ENCODE results near the gene MRPL11. TPM values are rescaled to one million over a fixed set of nuclear protein-coding genes. Genes with fewer than 3 reads are reported as not detected.

The MRPL11 gene
- total and polyA plus RNA-seq, 10 of the 15 experiments (the other 5 are each of a cell fraction or from before 2014, with no cell fraction given): 43.5 to 248 (median 109) TPM

GRCh38 chr11:66454247-66454646 is 15.6 kb upstream of the MRPL11 start:
- intact Hi-C loops (cut with micrococcal nuclease; ENCODE audit: unreplicated experiment): no loop called here
- in situ Hi-C loops (cut with MboI): no loop called here
- H2AFZ ChIP-seq (ENCODE audit: control insufficient read depth, low read depth, low read length): no peak overlapping the region
- BruUV-seq (replicated peaks): no TSS peak
- H3K27me3 ChIP-seq (replicated peaks in 1 of 2; ENCODE audit: control insufficient read depth in 2 of 2, insufficient read depth in 2 of 2, low read length in 1 of 2): no peaks in the 10 kb centered on the region; a peak in 1 of 4 replicates
- ATAC-seq (no peak), FAIRE-seq (no peak), DNase-seq (ENCODE audit: low read depth, low spot score) (no peak)
- no peak overlapping the region for H3K9ac ChIP-seq (ENCODE audit: control insufficient read depth, insufficient read depth, low read length)
- SMC1A ChIA-PET (ENCODE audit: uncharacterized antibody, unreplicated experiment): no interaction called here
- no peaks in the 10 kb centered on the region for H3K9me3 ChIP-seq (replicated peaks; ENCODE audit: control insufficient read depth, insufficient read depth, low read length)
- POLR2A ChIA-PET: interaction anchor here (1.6 to 2.0 kb wide), 2 partner anchors 12 to 15 kb away, joined by 4 to 7 read pairs; partner anchors contain the start of genes MRPL11 and PELI3
- no peaks in the 10 kb centered on the region for H4K20me1 ChIP-seq (ENCODE audit: control insufficient read depth, insufficient read depth)
- RAD21 ChIA-PET (ENCODE audit: unreplicated experiment): no interaction called here
- 16% methylated on average over 6 of the region's 6 CpGs for WGBS (ENCODE audit: insufficient coverage, insufficient replicate concordance, low lambda C conversion rate, missing lambda C conversion rate)
- CTCF ChIA-PET: interaction anchor here (1.1 kb wide), 1 partner anchor 172 kb away, joined by 4 read pairs; no protein-coding TSS in a partner anchor
- no peak overlapping the region for H3K27ac ChIP-seq (ENCODE audit: control insufficient read depth, insufficient read depth)
- no peak overlapping the region for H3K4me3 ChIP-seq
- no peak for TF ChIP-seq CHD2 (IDR thresholded peaks at IDR 0.05; ENCODE audit: borderline replicate concordance, low read depth, low read length)
- no peak for TF ChIP-seq TCF12 (IDR thresholded peaks at IDR 0.05; ENCODE audit: low read depth, low read length)
- no peaks in the 10 kb centered on the region for H3K79me2 ChIP-seq (ENCODE audit: control insufficient read depth, insufficient read depth, low read length)
- no peak overlapping the region for H3K4me2 ChIP-seq (ENCODE audit: control insufficient read depth, insufficient read depth)
- H3K4me1 ChIP-seq (ENCODE audit: control insufficient read depth, insufficient read depth, low read length): peaks cover 10% of the 10 kb centered on the region
- no peaks in the 10 kb centered on the region for H3K36me3 ChIP-seq (ENCODE audit: control insufficient read depth in 2 of 2, insufficient read depth in 2 of 2, low read length in 1 of 2)

GRCh38 chr11:66451663-66452062 is 13.0 kb upstream of the MRPL11 start:
- intact Hi-C loops (cut with micrococcal nuclease; ENCODE audit: unreplicated experiment): no loop called here
- no peaks in the 10 kb centered on the region for H4K20me1 ChIP-seq (ENCODE audit: control insufficient read depth, insufficient read depth)
- CTCF ChIA-PET: interaction anchor here (0.6 kb wide), 1 partner anchor 66 kb away, joined by 3 read pairs; no protein-coding TSS in a partner anchor
- no peaks in the 10 kb centered on the region; a peak in 1 of 4 replicates for H3K27me3 ChIP-seq (replicated peaks in 1 of 2; ENCODE audit: control insufficient read depth in 2 of 2, insufficient read depth in 2 of 2, low read length in 1 of 2)
- H3K4me3 ChIP-seq: no peak overlapping the region
- no peak for DNase-seq (ENCODE audit: low read depth, low spot score)
- SMC1A ChIA-PET (ENCODE audit: uncharacterized antibody, unreplicated experiment): no interaction called here
- RAD21 ChIA-PET (ENCODE audit: unreplicated experiment): no interaction called here
- no peak for FAIRE-seq
- H3K36me3 ChIP-seq (ENCODE audit: control insufficient read depth in 2 of 2, insufficient read depth in 2 of 2, low read length in 1 of 2): no peaks in the 10 kb centered on the region
- no peaks in the 10 kb centered on the region; the same call in 1 of the 2 replicates for H3K4me1 ChIP-seq (ENCODE audit: control insufficient read depth, insufficient read depth, low read length)
- no peak overlapping the region for H2AFZ ChIP-seq (ENCODE audit: control insufficient read depth, low read depth, low read length)
- no peaks in the 10 kb centered on the region for H3K79me2 ChIP-seq (ENCODE audit: control insufficient read depth, insufficient read depth, low read length)
- POLR2A ChIA-PET: no interaction called here
- 13% methylated on average over 4 of the region's 4 CpGs for WGBS (ENCODE audit: insufficient coverage, insufficient replicate concordance, low lambda C conversion rate, missing lambda C conversion rate)
- H3K9ac ChIP-seq (ENCODE audit: control insufficient read depth, insufficient read depth, low read length): no peak overlapping the region
- H3K9me3 ChIP-seq (replicated peaks; ENCODE audit: control insufficient read depth, insufficient read depth, low read length): no peaks in the 10 kb centered on the region
- no peak overlapping the region for H3K27ac ChIP-seq (ENCODE audit: control insufficient read depth, insufficient read depth)
- BruUV-seq (replicated peaks): no TSS peak
- ATAC-seq: no peak
- in situ Hi-C loops (cut with MboI): no loop called here
- H3K4me2 ChIP-seq (ENCODE audit: control insufficient read depth, insufficient read depth): no peak overlapping the region
- TF ChIP-seq IKZF1 (conservative IDR thresholded peaks at IDR 0.05): no peak
- TF ChIP-seq MYC (IDR thresholded peaks at IDR 0.05; ENCODE audit: insufficient read depth, insufficient read length, insufficient replicate concordance, low read length, severe bottlenecking): no peak
- TF ChIP-seq, protein P1, sequence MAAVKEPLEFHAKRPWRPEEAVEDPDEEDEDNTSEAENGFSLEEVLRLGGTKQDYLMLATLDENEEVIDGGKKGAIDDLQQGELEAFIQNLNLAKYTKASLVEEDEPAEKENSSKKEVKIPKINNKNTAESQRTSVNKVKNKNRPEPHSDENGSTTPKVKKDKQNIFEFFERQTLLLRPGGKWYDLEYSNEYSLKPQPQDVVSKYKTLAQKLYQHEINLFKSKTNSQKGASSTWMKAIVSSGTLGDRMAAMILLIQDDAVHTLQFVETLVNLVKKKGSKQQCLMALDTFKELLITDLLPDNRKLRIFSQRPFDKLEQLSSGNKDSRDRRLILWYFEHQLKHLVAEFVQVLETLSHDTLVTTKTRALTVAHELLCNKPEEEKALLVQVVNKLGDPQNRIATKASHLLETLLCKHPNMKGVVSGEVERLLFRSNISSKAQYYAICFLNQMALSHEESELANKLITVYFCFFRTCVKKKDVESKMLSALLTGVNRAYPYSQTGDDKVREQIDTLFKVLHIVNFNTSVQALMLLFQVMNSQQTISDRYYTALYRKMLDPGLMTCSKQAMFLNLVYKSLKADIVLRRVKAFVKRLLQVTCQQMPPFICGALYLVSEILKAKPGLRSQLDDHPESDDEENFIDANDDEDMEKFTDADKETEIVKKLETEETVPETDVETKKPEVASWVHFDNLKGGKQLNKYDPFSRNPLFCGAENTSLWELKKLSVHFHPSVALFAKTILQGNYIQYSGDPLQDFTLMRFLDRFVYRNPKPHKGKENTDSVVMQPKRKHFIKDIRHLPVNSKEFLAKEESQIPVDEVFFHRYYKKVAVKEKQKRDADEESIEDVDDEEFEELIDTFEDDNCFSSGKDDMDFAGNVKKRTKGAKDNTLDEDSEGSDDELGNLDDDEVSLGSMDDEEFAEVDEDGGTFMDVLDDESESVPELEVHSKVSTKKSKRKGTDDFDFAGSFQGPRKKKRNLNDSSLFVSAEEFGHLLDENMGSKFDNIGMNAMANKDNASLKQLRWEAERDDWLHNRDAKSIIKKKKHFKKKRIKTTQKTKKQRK (IDR thresholded peaks at IDR 0.05; ENCODE audit: low read depth, low read length): no peak
- TF ChIP-seq CHD1 (IDR thresholded peaks at IDR 0.05; ENCODE audit: low read depth, low read length): no peak
- no peak for TF ChIP-seq POLR2AphosphoS2 (IDR thresholded peaks at IDR 0.05; ENCODE audit: low read depth, low read length)
- TF ChIP-seq NR2C1 (IDR thresholded peaks at IDR 0.05): no peak
- no peak for TF ChIP-seq MTA2 (IDR thresholded peaks at IDR 0.05; ENCODE audit: low read depth)
- TF ChIP-seq NRF1 (conservative IDR thresholded peaks at IDR 0.05; ENCODE audit: low read depth, low read length): no peak
- TF ChIP-seq, protein P2, sequence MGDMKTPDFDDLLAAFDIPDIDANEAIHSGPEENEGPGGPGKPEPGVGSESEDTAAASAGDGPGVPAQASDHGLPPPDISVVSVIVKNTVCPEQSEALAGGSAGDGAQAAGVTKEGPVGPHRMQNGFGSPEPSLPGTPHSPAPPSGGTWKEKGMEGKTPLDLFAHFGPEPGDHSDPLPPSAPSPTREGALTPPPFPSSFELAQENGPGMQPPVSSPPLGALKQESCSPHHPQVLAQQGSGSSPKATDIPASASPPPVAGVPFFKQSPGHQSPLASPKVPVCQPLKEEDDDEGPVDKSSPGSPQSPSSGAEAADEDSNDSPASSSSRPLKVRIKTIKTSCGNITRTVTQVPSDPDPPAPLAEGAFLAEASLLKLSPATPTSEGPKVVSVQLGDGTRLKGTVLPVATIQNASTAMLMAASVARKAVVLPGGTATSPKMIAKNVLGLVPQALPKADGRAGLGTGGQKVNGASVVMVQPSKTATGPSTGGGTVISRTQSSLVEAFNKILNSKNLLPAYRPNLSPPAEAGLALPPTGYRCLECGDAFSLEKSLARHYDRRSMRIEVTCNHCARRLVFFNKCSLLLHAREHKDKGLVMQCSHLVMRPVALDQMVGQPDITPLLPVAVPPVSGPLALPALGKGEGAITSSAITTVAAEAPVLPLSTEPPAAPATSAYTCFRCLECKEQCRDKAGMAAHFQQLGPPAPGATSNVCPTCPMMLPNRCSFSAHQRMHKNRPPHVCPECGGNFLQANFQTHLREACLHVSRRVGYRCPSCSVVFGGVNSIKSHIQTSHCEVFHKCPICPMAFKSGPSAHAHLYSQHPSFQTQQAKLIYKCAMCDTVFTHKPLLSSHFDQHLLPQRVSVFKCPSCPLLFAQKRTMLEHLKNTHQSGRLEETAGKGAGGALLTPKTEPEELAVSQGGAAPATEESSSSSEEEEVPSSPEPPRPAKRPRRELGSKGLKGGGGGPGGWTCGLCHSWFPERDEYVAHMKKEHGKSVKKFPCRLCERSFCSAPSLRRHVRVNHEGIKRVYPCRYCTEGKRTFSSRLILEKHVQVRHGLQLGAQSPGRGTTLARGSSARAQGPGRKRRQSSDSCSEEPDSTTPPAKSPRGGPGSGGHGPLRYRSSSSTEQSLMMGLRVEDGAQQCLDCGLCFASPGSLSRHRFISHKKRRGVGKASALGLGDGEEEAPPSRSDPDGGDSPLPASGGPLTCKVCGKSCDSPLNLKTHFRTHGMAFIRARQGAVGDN (IDR thresholded peaks at IDR 0.05): no peak

Data from GM12878 (cell line).